Measurements from ENCODE around the gene KCNJ6.

Gene KCNJ6

GRCh38 chr21:37842163-37842919 is 73.9 kb downstream of the KCNJ6 start:
- Mint-ChIP-seq H3K27ac (no peak overlapping the region), H3K27me3 (peaks cover 3% of the 10 kb centered on the region), H3K4me3 (no peak overlapping the region), H3K4me1 (ENCODE audit: low read depth) (no peaks in the 10 kb centered on the region), H3K36me3 (ENCODE audit: low read depth) (no peaks in the 10 kb centered on the region), H3K9me3 (no peaks in the 10 kb centered on the region)
- intact Hi-C loops (cut with micrococcal nuclease), result no loop called here

- H3K9me3 Mint-ChIP-seq, result no peaks in the 10 kb centered on the region
- H3K4me1 Mint-ChIP-seq (ENCODE audit: low read depth), result no peaks in the 10 kb centered on the region
- H3K4me3 Mint-ChIP-seq, result no peak overlapping the region
- no peaks in the 10 kb centered on the region for H3K36me3 Mint-ChIP-seq (ENCODE audit: low read depth)
- intact Hi-C loops (cut with micrococcal nuclease), result no loop called here
- H3K27me3 Mint-ChIP-seq, result no peaks in the 10 kb centered on the region
- H3K27ac Mint-ChIP-seq, result no peak overlapping the region
These were observed 78.9 kb downstream of the KCNJ6 start for GRCh38 chr21:37837381-37837780.

- Mint-ChIP-seq H3K27me3 (no peaks in the 10 kb centered on the region), H3K4me3 (no peak overlapping the region), H3K9me3 (no peaks in the 10 kb centered on the region), H3K36me3 (ENCODE audit: low read depth) (no peaks in the 10 kb centered on the region), H3K27ac (no peak overlapping the region), H3K4me1 (ENCODE audit: low read depth) (no peaks in the 10 kb centered on the region)
- intact Hi-C loops (cut with micrococcal nuclease), result no loop called here
These were observed 80.8 kb downstream of the KCNJ6 start for GRCh38 chr21:37835481-37835880.

- peaks cover 17% of the 10 kb centered on the region for H3K4me1 Mint-ChIP-seq (ENCODE audit: low read depth)
- H3K4me3 Mint-ChIP-seq, result no peak overlapping the region
- intact Hi-C loops (cut with micrococcal nuclease), result no loop called here
- no peak overlapping the region for H3K27ac Mint-ChIP-seq
- H3K9me3 Mint-ChIP-seq, result no peaks in the 10 kb centered on the region
- H3K36me3 Mint-ChIP-seq (ENCODE audit: low read depth), result no peaks in the 10 kb centered on the region
- no peaks in the 10 kb centered on the region for H3K27me3 Mint-ChIP-seq
These were observed 83.0 kb downstream of the KCNJ6 start for GRCh38 chr21:37833301-37833700.

GRCh38 chr21:37829447-37829846 is 86.8 kb downstream of the KCNJ6 start:
- Mint-ChIP-seq H3K4me3 (no peak overlapping the region), H3K27me3 (no peaks in the 10 kb centered on the region), H3K9me3 (peaks cover 18% of the 10 kb centered on the region), H3K4me1 (ENCODE audit: low read depth) (peaks cover 22% of the 10 kb centered on the region), H3K36me3 (ENCODE audit: low read depth) (no peaks in the 10 kb centered on the region), H3K27ac (peak overlapping the region; percentile 33)
- intact Hi-C loops (cut with micrococcal nuclease), result no loop called here

- Mint-ChIP-seq H3K36me3 (ENCODE audit: low read depth) (no peaks in the 10 kb centered on the region), H3K4me1 (ENCODE audit: low read depth) (peaks cover 22% of the 10 kb centered on the region), H3K27me3 (no peaks in the 10 kb centered on the region), H3K4me3 (no peak overlapping the region), H3K9me3 (peaks cover 22% of the 10 kb centered on the region), H3K27ac (peak overlapping the region; percentile 33)
- intact Hi-C loops (cut with micrococcal nuclease), result no loop called here
These were observed 87.3 kb downstream of the KCNJ6 start for GRCh38 chr21:37828991-37829390.

- H3K4me3 Mint-ChIP-seq, result no peak overlapping the region
- H3K4me1 Mint-ChIP-seq (ENCODE audit: low read depth), result peaks cover 22% of the 10 kb centered on the region
- intact Hi-C loops (cut with micrococcal nuclease), result no loop called here
- peak overlapping the region; percentile 33 for H3K27ac Mint-ChIP-seq
- no peaks in the 10 kb centered on the region for H3K27me3 Mint-ChIP-seq
- H3K9me3 Mint-ChIP-seq, result peaks cover 26% of the 10 kb centered on the region
- H3K36me3 Mint-ChIP-seq (ENCODE audit: low read depth), result no peaks in the 10 kb centered on the region
These were observed 87.7 kb downstream of the KCNJ6 start for GRCh38 chr21:37828556-37828955.

- intact Hi-C loops (cut with micrococcal nuclease), result no loop called here
- H3K4me1 Mint-ChIP-seq (ENCODE audit: low read depth), result peaks cover 22% of the 10 kb centered on the region
- H3K27ac Mint-ChIP-seq, result no peak overlapping the region
- H3K27me3 Mint-ChIP-seq, result no peaks in the 10 kb centered on the region
- no peaks in the 10 kb centered on the region for H3K36me3 Mint-ChIP-seq (ENCODE audit: low read depth)
- peaks cover 32% of the 10 kb centered on the region for H3K9me3 Mint-ChIP-seq
- no peak overlapping the region for H3K4me3 Mint-ChIP-seq
These were observed 88.3 kb downstream of the KCNJ6 start for GRCh38 chr21:37827913-37828312.

- no peak overlapping the region for H3K27ac Mint-ChIP-seq
These were observed 94.3 kb downstream of the KCNJ6 start for GRCh38 chr21:37821786-37822450.

GRCh38 chr21:37821092-37821491 is 95.2 kb downstream of the KCNJ6 start:
- peaks cover 13% of the 10 kb centered on the region for H3K4me1 Mint-ChIP-seq (ENCODE audit: low read depth)
- no peaks in the 10 kb centered on the region for H3K27me3 Mint-ChIP-seq
- no peaks in the 10 kb centered on the region for H3K36me3 Mint-ChIP-seq (ENCODE audit: low read depth)
- H3K9me3 Mint-ChIP-seq, result peaks cover 34% of the 10 kb centered on the region
- no peak overlapping the region for H3K4me3 Mint-ChIP-seq
- intact Hi-C loops (cut with micrococcal nuclease), result no loop called here
- H3K27ac Mint-ChIP-seq, result no peak overlapping the region

More at GRCh38 chr21:37821786-37822450, 94.3 kb downstream of the KCNJ6 start:
- H3K4me1 Mint-ChIP-seq (ENCODE audit: low read depth), result peaks cover 6% of the 10 kb centered on the region
- H3K4me3 Mint-ChIP-seq, result no peak overlapping the region
- H3K27me3 Mint-ChIP-seq, result no peaks in the 10 kb centered on the region
- H3K36me3 Mint-ChIP-seq (ENCODE audit: low read depth), result no peaks in the 10 kb centered on the region
- H3K9me3 Mint-ChIP-seq, result peaks cover 36% of the 10 kb centered on the region
- intact Hi-C loops (cut with micrococcal nuclease), result no loop called here

GRCh38 chr21:37819372-37819771 is 96.9 kb downstream of the KCNJ6 start:
- H3K4me1 Mint-ChIP-seq (ENCODE audit: low read depth), result peaks cover 20% of the 10 kb centered on the region
- no peaks in the 10 kb centered on the region for H3K36me3 Mint-ChIP-seq (ENCODE audit: low read depth)
- intact Hi-C loops (cut with micrococcal nuclease), result no loop called here
- H3K27ac Mint-ChIP-seq, result no peak overlapping the region
- H3K4me3 Mint-ChIP-seq, result no peak overlapping the region
- peaks cover 17% of the 10 kb centered on the region for H3K9me3 Mint-ChIP-seq
- H3K27me3 Mint-ChIP-seq, result no peaks in the 10 kb centered on the region

- intact Hi-C loops (cut with micrococcal nuclease), result no loop called here
- Mint-ChIP-seq H3K36me3 (ENCODE audit: low read depth) (no peaks in the 10 kb centered on the region), H3K27ac (no peak overlapping the region), H3K27me3 (no peaks in the 10 kb centered on the region), H3K4me3 (no peak overlapping the region), H3K9me3 (peaks cover 15% of the 10 kb centered on the region), H3K4me1 (ENCODE audit: low read depth) (peaks cover 20% of the 10 kb centered on the region)
These were observed 99.0 kb downstream of the KCNJ6 start for GRCh38 chr21:37817242-37817641.

GRCh38 chr21:37815893-37816292 is 100.4 kb downstream of the KCNJ6 start:
- peaks cover 20% of the 10 kb centered on the region for H3K4me1 Mint-ChIP-seq (ENCODE audit: low read depth)
- intact Hi-C loops (cut with micrococcal nuclease), result no loop called here
- peaks cover 25% of the 10 kb centered on the region for H3K9me3 Mint-ChIP-seq
- no peaks in the 10 kb centered on the region for H3K27me3 Mint-ChIP-seq
- H3K27ac Mint-ChIP-seq, result no peak overlapping the region
- no peaks in the 10 kb centered on the region for H3K36me3 Mint-ChIP-seq (ENCODE audit: low read depth)
- no peak overlapping the region for H3K4me3 Mint-ChIP-seq

- Mint-ChIP-seq H3K9me3 (peaks cover 25% of the 10 kb centered on the region), H3K27ac (no peak overlapping the region), H3K27me3 (no peaks in the 10 kb centered on the region), H3K4me1 (ENCODE audit: low read depth) (peaks cover 17% of the 10 kb centered on the region), H3K4me3 (no peak overlapping the region), H3K36me3 (ENCODE audit: low read depth) (no peaks in the 10 kb centered on the region)
- intact Hi-C loops (cut with micrococcal nuclease), result no loop called here
These were observed 104.5 kb downstream of the KCNJ6 start for GRCh38 chr21:37811711-37812110.
